Adrenal gland (tissue), 12 donors: ENCODE data around the gene RHOBTB3. TPM values are rescaled to one million over a fixed set of nuclear protein-coding genes. Genes with fewer than 3 reads are reported as not detected.
A peak's percentile ranks its signal among the peaks of the same experiment; 100 is the strongest.

Experiments used
- DNase-seq, 7 donors: peaks; one replicate each; pipeline ENCODE4 v3.0.0-alpha.2; 2019 to 2020
- H3K27ac ChIP-seq, 5 donors: fragments of 200-600 bp; sonication (generic) in 4 of 5; 1 replicate in 3 of 5; 2 replicates in 2 of 5; pipeline versions ENCODE4 v1.5.1 to v1.8.0; 2016 to 2020; ENCODE audit warnings: mild to moderate bottlenecking in 1 of 5
- H3K27me3 ChIP-seq: fragments of 200-600 bp; 2 replicates; pipeline ENCODE4 v1.8.0; 2021
- H3K36me3 ChIP-seq, 2 donors: fragments of 200-600 bp; replicated peaks in 1 of 2; 1 replicate in 1 of 2; 2 replicates in 1 of 2; pipeline versions ENCODE4 v1.5.1 to v1.8.0; 2018 to 2022
- H3K4me1 ChIP-seq, 2 donors: fragments of 200-600 bp; replicated peaks in 1 of 2; 1 replicate in 1 of 2; 2 replicates in 1 of 2; pipeline versions ENCODE4 v1.5.1 to v1.8.0; 2018 to 2021
- H3K4me3 ChIP-seq, 4 donors: fragments of 200-600 bp; sonication (generic) in 3 of 4; one replicate each; pipeline ENCODE4 v1.5.1; 2016 to 2018
- H3K9me3 ChIP-seq, 3 donors: fragments of 200-600 bp; sonication (generic) in 1 of 3; replicated peaks in 1 of 3; 1 replicate in 2 of 3; 2 replicates in 1 of 3; pipeline versions ENCODE4 v1.5.1 to v1.8.0; 2016 to 2021
- POLR2A ChIP-seq, 2 donors: fragments of 450-650 bp; IDR thresholded peaks; one replicate each; pipeline ENCODE4 v1.6.1; 2017; ENCODE audit warnings: antibody characterized with exemption in 2 of 2, mild to moderate bottlenecking in 2 of 2, moderate library complexity in 1 of 2
- WGBS, 4 donors: extraction: QIAGEN DNeasy Blood & Tissue Kit in 2 of 4; methylation state at CpG; one replicate each; pipeline versions ENCODE4 v1.1.5 to v1.1.7; 2013 to 2017; 5-methylcytosine and 5-hydroxymethylcytosine counted together
- intact Hi-C, 2 donors: fragments of 100-400 bp; cut with DNase I; formaldehyde crosslinking; loops; one replicate each; pipeline versions ENCODE4 v1.14.1 to v1.15.0; 2022 to 2023
- polyA plus RNA-seq, 3 donors: library from polyadenylated mRNA; stranded (reverse); fragments of 200-250 nt in 2 of 3; fragments of 350-450 nt in 1 of 3; fragmentation: Illumina TruSeq in 1 of 3; extraction: RNeasy Lipid Tissue Mini Kit (QIAGEN cat#74804) in 1 of 3; gene quantifications; one replicate each; pipeline ENCODE4 v1.2.3, GENCODE V29; 2013 to 2014
- total RNA-seq, 9 donors: library from RNA; depleted of rRNA in 4 of 9; stranded (reverse); fragments of >200 nt in 4 of 9; fragments of 120-200 nt in 1 of 9; fragmentation: NEBNext Ultra II Directional in 1 of 9; extraction: Animal tissue kit (Norgen Biotek cat#: 25700) in 1 of 9; gene quantifications; one replicate each; pipeline versions ENCODE4 v1.1.0 to v1.2.4, GENCODE V29; 2013 to 2023
- TF ChIP-seq, protein P1 (sequence below), 6 experiments: fragments of 450-650 bp in 4 of 6; fragments of 200-600 bp in 2 of 6; sonication (generic) in 1 of 6; IDR thresholded peaks; 1 replicate in 5 of 6; 2 replicates in 1 of 6; pipeline versions ENCODE4 v1.5.1 to v1.8.0; 2016 to 2021; ENCODE audit warnings: antibody characterized with exemption in 6 of 6, mild to moderate bottlenecking in 2 of 6, moderate library complexity in 1 of 6
- donor health status: healthy with polysubstance abuse.
- donor health status: Bipolar disorder and iron deficiency.
- donor health status: DM: yes; HTN: yes; CAD: no.
- donor health status: DM: no; HTN: no; CAD: no.
- donor health status: DM: no; HTN: no; CAD: no.
- donor health status: DM: yes; HTN: yes; CAD: no.

RHOBTB3 gene
- total and polyA plus RNA-seq, 12 donors, result 23.9 to 258 (median 108) TPM

DNA sequence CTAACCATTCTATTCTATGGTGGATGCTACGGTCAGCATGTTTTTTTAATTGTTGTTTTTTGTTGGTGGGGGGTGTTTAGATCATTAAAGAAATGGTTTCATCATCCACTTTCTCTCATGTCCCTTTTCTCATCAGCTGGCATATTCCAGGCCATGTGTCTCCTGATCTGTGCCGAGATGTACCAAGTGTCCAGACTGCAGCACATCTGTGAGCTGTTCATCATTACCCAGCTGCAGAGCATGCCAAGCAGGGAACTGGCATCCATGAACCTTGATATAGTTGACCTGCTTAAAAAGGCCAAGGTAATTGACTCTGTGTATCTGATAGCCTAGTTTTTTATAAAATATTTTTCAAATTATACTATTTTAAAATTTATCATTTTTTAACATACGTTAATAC is 52.5 kb downstream of the RHOBTB3 start:
- Histone ChIP-seq H3K27me3 (no peaks in the 10 kb centered on the region), H3K4me1 (peaks cover 12 to 24% of the 10 kb centered on the region in 2 donors), H3K27ac (no peak overlapping the region), H3K9me3 (no peaks in the 10 kb centered on the region), H3K4me3 (no peak overlapping the region), H3K36me3 (peaks cover 0 to 12% of the 10 kb centered on the region in 2 donors)
- intact Hi-C loops, result loop anchor here in 1 of 2 donors (5.0 kb wide), 1 partner anchor 59 kb away; no protein-coding TSS in a partner anchor
- whole genome bisulfite sequencing, 4 donors, result 68 to 77% (median 73%) methylated on average over 3 of the region's 3 CpGs
- peak in 1 of 7 donors; percentile 77 for DNase-seq
- TF ChIP-seq, protein P1, sequence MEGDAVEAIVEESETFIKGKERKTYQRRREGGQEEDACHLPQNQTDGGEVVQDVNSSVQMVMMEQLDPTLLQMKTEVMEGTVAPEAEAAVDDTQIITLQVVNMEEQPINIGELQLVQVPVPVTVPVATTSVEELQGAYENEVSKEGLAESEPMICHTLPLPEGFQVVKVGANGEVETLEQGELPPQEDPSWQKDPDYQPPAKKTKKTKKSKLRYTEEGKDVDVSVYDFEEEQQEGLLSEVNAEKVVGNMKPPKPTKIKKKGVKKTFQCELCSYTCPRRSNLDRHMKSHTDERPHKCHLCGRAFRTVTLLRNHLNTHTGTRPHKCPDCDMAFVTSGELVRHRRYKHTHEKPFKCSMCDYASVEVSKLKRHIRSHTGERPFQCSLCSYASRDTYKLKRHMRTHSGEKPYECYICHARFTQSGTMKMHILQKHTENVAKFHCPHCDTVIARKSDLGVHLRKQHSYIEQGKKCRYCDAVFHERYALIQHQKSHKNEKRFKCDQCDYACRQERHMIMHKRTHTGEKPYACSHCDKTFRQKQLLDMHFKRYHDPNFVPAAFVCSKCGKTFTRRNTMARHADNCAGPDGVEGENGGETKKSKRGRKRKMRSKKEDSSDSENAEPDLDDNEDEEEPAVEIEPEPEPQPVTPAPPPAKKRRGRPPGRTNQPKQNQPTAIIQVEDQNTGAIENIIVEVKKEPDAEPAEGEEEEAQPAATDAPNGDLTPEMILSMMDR (IDR thresholded peaks at IDR 0.05), result no peak
- TF ChIP-seq POLR2A (IDR thresholded peaks at IDR 0.05), result no peak

DNA sequence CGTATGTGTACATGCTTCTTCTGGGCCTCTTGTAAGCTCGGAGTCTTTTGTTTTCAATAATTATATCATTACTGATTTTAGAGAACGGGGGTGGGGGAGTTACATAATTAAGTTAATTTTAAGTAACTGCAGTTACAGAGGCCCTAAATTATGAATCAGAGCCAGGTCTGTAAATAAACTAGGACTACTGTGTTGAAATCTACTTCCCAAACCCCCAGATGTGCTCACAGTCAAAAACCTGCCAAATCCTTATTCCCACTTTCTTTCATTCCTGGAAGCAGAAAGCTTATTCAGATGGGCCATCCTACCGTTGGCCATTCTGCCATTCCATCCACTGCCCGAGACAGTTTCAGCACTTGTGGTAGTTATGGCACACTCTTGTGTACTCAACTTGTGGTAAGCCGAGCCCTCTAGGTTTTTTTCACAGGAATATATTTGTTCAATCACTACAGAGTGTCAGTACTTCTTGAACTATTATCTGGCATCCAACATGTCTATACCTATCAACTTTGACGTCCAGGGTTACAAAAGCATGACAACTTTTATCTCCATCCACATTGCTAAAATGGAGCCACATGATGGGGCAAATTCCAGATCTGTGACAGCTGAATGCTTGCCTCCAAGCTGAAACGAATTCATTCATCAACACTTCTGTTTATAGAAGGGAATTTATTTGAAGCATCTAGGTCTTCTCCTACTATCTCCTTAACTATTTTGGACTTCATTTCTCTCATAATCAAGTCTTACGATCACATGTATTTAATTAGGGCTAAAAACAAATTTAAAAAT is 53.6 kb downstream of the RHOBTB3 start:
- intact Hi-C loops, result loop anchor here in 1 of 2 donors (5.0 kb wide), 1 partner anchor 58 kb away; no protein-coding TSS in a partner anchor
- Histone ChIP-seq H3K27me3 (no peaks in the 10 kb centered on the region), H3K4me3 (no peak overlapping the region), H3K27ac (peak overlapping the region in 1 of 5 donors; percentile 26), H3K4me1 (peaks cover 5 to 14% of the 10 kb centered on the region in 2 donors), H3K36me3 (peaks cover 0 to 17% of the 10 kb centered on the region in 2 donors), H3K9me3 (no peaks in the 10 kb centered on the region)
- no peak for DNase-seq
- 92 to 97% (median 94%) methylated on average over 9 of the region's 9 CpGs for WGBS, 4 donors
- TF ChIP-seq, protein P1 (IDR thresholded peaks at IDR 0.05), result no peak
- TF ChIP-seq POLR2A (IDR thresholded peaks at IDR 0.05), result no peak

DNA sequence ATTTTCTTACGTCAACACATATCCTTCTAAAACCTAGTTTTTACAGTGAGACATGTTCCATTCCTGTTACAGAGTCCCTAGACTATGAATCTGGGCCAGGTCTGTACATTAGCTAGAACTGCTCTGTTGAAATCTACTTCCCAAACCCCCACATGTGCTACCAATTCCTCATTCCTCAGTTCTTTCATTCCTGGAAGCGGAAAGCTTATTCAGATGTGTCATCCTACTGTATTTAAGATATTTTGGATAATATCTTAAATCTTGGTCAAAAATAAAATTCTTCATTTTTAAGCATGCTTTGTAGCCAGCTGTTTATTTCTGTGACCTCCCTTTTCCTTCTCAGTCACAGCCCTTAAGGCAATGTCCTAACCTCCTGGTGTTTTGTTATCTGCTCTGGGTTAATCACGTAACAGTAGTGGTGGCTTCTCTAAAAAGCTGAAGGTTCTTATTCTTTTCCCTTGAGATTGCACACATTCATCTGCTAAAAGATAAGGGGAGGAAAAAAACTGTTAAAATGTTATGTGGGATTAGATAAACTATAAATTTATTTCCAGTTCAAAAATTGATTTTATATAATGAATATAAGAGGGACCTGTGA is 55.8 kb downstream of the RHOBTB3 start:
- Histone ChIP-seq H3K27ac (peak overlapping the region in 1 of 5 donors; percentile 27), H3K4me1 (no peaks in the 10 kb centered on the region), H3K4me3 (no peak overlapping the region), H3K27me3 (no peaks in the 10 kb centered on the region), H3K36me3 (peaks cover 0 to 25% of the 10 kb centered on the region in 2 donors), H3K9me3 (no peaks in the 10 kb centered on the region)
- intact Hi-C loops, result no loop called here
- whole genome bisulfite sequencing, 4 donors, result 74 to 87% (median 78%) methylated on average over 3 of the region's 3 CpGs
- TF ChIP-seq, protein P1 (IDR thresholded peaks at IDR 0.05), result no peak
- no peak for TF ChIP-seq POLR2A (IDR thresholded peaks at IDR 0.05)
- no peak for DNase-seq

DNA sequence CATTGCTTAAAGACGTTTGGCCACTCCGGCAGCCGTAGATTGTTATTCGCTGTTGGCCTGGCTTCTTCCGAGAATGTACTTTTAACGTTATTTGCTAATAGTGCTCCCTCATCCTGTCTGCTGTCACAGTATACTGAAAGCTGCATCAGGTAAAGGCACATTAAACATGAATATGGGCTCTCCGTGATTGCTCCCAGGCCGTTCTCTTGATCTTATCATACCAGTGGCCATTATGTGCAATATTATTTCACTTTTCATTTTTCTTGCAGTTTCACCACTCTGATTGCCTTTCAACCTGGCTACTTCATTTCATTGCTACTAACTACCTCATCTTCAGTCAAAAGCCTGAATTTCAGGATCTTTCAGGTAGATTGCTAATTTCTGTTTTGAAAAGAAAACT is 57.4 kb downstream of the RHOBTB3 start:
- peaks cover 0 to 6% of the 10 kb centered on the region in 2 donors for H3K4me1 ChIP-seq
- H3K4me3 ChIP-seq, result no peak overlapping the region
- H3K9me3 ChIP-seq, result no peaks in the 10 kb centered on the region
- WGBS, 4 donors, result 90 to 93% (median 92%) methylated on average over 8 of the region's 8 CpGs
- no peaks in the 10 kb centered on the region for H3K27me3 ChIP-seq
- H3K36me3 ChIP-seq, result peaks cover 0 to 35% of the 10 kb centered on the region in 2 donors
- DNase-seq, result no peak
- intact Hi-C loops, result no loop called here
- TF ChIP-seq, protein P1 (IDR thresholded peaks at IDR 0.05), result no peak
- TF ChIP-seq POLR2A (IDR thresholded peaks at IDR 0.05), result no peak
- H3K27ac ChIP-seq, result no peak overlapping the region
